Measurements from ENCODE around the gene COQ5. TPM values are rescaled to one million over a fixed set of nuclear protein-coding genes. Genes with fewer than 3 reads are reported as not detected.

Gene COQ5
- polyA plus RNA-seq, 1 donor from 2014 or later = 91.6 TPM

DNA sequence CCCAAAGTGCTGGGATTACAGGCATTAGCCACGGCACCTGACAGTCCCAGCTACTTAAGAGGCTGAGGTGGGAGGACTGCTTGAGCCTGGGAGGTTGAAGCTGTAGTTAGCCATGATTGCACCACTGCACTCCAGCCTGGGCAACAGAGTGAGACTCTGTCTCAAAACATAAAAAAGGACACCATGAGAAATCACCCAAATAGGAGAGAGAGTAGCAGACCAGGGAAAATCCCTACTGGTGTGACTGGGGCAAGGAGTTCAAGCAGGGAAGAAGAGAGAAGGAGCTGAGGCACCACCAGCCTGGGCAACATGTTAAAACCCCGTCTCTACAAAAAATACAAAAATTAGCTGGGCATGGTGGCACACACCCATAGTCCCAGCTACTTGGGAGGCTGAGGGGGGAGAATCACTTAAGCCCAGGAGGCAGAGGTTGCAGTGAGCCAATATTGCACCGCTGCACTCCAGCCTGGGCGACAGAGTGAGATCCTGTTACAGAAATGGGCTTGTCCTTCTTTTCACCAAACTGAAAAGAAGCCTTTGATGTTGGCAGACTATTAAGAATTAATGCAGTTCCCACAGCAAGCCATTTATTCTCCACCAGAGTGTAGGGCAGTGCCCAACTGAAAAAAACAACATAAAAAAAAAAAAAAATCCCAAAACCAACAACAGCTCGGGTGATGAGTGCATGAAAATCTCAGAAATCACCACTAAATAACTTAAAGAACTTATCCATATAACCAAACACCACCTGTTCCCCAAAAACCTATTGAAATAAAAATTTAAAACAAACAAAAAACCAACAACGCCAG, 54.9 kb downstream of the COQ5 start:
- H3K27me3 ChIP-seq (ENCODE audit: insufficient read depth, low read depth, low read length) = no peaks in the 10 kb centered on the region
- H3K79me2 ChIP-seq (replicated peaks; ENCODE audit: insufficient read depth, low read length) = peaks cover 14% of the 10 kb centered on the region
- H2AFZ ChIP-seq (ENCODE audit: low read depth, low read length) = no peak overlapping the region
- H3K9me2 ChIP-seq (ENCODE audit: insufficient read depth, low read length) = no peaks in the 10 kb centered on the region
- H4K20me1 ChIP-seq (ENCODE audit: insufficient read depth) = no peaks in the 10 kb centered on the region
- no peaks in the 10 kb centered on the region for H3K36me3 ChIP-seq (ENCODE audit: insufficient read depth, low read length)
- TF ChIP-seq, protein P1, sequence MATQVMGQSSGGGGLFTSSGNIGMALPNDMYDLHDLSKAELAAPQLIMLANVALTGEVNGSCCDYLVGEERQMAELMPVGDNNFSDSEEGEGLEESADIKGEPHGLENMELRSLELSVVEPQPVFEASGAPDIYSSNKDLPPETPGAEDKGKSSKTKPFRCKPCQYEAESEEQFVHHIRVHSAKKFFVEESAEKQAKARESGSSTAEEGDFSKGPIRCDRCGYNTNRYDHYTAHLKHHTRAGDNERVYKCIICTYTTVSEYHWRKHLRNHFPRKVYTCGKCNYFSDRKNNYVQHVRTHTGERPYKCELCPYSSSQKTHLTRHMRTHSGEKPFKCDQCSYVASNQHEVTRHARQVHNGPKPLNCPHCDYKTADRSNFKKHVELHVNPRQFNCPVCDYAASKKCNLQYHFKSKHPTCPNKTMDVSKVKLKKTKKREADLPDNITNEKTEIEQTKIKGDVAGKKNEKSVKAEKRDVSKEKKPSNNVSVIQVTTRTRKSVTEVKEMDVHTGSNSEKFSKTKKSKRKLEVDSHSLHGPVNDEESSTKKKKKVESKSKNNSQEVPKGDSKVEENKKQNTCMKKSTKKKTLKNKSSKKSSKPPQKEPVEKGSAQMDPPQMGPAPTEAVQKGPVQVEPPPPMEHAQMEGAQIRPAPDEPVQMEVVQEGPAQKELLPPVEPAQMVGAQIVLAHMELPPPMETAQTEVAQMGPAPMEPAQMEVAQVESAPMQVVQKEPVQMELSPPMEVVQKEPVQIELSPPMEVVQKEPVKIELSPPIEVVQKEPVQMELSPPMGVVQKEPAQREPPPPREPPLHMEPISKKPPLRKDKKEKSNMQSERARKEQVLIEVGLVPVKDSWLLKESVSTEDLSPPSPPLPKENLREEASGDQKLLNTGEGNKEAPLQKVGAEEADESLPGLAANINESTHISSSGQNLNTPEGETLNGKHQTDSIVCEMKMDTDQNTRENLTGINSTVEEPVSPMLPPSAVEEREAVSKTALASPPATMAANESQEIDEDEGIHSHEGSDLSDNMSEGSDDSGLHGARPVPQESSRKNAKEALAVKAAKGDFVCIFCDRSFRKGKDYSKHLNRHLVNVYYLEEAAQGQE (IDR thresholded peaks at IDR 0.05; ENCODE audit: borderline replicate concordance) = no peak
- TF ChIP-seq SMC3 (conservative IDR thresholded peaks at IDR 0.05; ENCODE audit: poor library complexity) (no peak), EP300 (conservative IDR thresholded peaks at IDR 0.05; ENCODE audit: poor library complexity, severe bottlenecking) (no peak), POLR2AphosphoS5 (IDR thresholded peaks at IDR 0.05) (no peak), RAD21 (conservative IDR thresholded peaks at IDR 0.05) (no peak), EZH2 (IDR thresholded peaks at IDR 0.05; ENCODE audit: borderline replicate concordance, insufficient read depth, low read length, poor library complexity, severe bottlenecking) (no peak), TAF1 (IDR thresholded peaks at IDR 0.05; ENCODE audit: low read depth) (no peak), MXI1 (conservative IDR thresholded peaks at IDR 0.05; ENCODE audit: poor library complexity, severe bottlenecking) (no peak)
- TF ChIP-seq, protein P2, sequence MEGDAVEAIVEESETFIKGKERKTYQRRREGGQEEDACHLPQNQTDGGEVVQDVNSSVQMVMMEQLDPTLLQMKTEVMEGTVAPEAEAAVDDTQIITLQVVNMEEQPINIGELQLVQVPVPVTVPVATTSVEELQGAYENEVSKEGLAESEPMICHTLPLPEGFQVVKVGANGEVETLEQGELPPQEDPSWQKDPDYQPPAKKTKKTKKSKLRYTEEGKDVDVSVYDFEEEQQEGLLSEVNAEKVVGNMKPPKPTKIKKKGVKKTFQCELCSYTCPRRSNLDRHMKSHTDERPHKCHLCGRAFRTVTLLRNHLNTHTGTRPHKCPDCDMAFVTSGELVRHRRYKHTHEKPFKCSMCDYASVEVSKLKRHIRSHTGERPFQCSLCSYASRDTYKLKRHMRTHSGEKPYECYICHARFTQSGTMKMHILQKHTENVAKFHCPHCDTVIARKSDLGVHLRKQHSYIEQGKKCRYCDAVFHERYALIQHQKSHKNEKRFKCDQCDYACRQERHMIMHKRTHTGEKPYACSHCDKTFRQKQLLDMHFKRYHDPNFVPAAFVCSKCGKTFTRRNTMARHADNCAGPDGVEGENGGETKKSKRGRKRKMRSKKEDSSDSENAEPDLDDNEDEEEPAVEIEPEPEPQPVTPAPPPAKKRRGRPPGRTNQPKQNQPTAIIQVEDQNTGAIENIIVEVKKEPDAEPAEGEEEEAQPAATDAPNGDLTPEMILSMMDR (IDR thresholded peaks at IDR 0.05; ENCODE audit: poor library complexity, severe bottlenecking) = no peak
- H3F3A ChIP-seq (ENCODE audit: insufficient read depth, low read length, poor library complexity, severe bottlenecking) = no peaks in the 10 kb centered on the region
- H3K4me2 ChIP-seq (ENCODE audit: low read length) = no peak overlapping the region
- H3K9me3 ChIP-seq (ENCODE audit: low read length) = no peaks in the 10 kb centered on the region
- no peak overlapping the region for H3K27ac ChIP-seq (ENCODE audit: low read length)
- H3K4me3 ChIP-seq (ENCODE audit: low read length) = no peak overlapping the region
- no peak overlapping the region for H3K9ac ChIP-seq (ENCODE audit: low read length)

DNA sequence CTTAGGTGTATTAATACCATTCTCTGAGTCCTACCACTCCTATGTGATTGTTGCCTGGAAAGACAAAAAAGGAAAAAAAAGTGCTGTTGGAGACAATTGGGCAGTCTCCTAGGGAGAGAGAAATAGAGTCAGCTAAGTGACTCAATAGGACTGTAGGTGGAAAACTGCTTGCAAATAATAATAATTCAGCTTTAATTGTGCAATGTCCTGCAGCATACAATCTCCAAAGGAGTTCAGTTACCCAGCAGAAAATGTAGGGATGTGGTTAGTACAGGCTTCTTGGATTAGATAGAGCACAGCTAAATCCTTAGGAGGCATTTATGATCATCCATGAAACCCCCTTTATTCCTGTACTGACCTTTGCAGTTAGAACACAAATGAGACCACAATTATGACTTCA, 56.4 kb downstream of the COQ5 start:
- Histone ChIP-seq H3K79me2 (replicated peaks; ENCODE audit: insufficient read depth, low read length) (peaks cover 25% of the 10 kb centered on the region), H2AFZ (ENCODE audit: low read depth, low read length) (no peak overlapping the region), H4K20me1 (ENCODE audit: insufficient read depth) (peaks cover 3% of the 10 kb centered on the region), H3K9me3 (ENCODE audit: low read length) (no peaks in the 10 kb centered on the region), H3K9ac (ENCODE audit: low read length) (no peak overlapping the region), H3K27ac (ENCODE audit: low read length) (no peak overlapping the region), H3K36me3 (ENCODE audit: insufficient read depth, low read length) (no peaks in the 10 kb centered on the region), H3F3A (ENCODE audit: insufficient read depth, low read length, poor library complexity, severe bottlenecking) (peaks cover 7% of the 10 kb centered on the region), H3K4me2 (ENCODE audit: low read length) (no peak overlapping the region), H3K9me2 (ENCODE audit: insufficient read depth, low read length) (no peaks in the 10 kb centered on the region), H3K4me3 (ENCODE audit: low read length) (peak overlapping the region; percentile 4), H3K27me3 (ENCODE audit: insufficient read depth, low read depth, low read length) (no peaks in the 10 kb centered on the region)
- TF ChIP-seq EP300 (conservative IDR thresholded peaks at IDR 0.05; ENCODE audit: poor library complexity, severe bottlenecking) = no peak
- TF ChIP-seq, protein P2 (IDR thresholded peaks at IDR 0.05; ENCODE audit: poor library complexity, severe bottlenecking) = no peak
- no peak for TF ChIP-seq RAD21 (conservative IDR thresholded peaks at IDR 0.05)
- no peak for TF ChIP-seq TAF1 (IDR thresholded peaks at IDR 0.05; ENCODE audit: low read depth)
- TF ChIP-seq EZH2 (IDR thresholded peaks at IDR 0.05; ENCODE audit: borderline replicate concordance, insufficient read depth, low read length, poor library complexity, severe bottlenecking) = no peak
- no peak for TF ChIP-seq MXI1 (conservative IDR thresholded peaks at IDR 0.05; ENCODE audit: poor library complexity, severe bottlenecking)
- TF ChIP-seq POLR2AphosphoS5 (IDR thresholded peaks at IDR 0.05) = no peak
- TF ChIP-seq, protein P1 (IDR thresholded peaks at IDR 0.05; ENCODE audit: borderline replicate concordance) = no peak
- no peak for TF ChIP-seq SMC3 (conservative IDR thresholded peaks at IDR 0.05; ENCODE audit: poor library complexity)

Data from neural cell (in vitro differentiated cells).